MCF 10A (cell line): ENCODE data around the gene IL1RN. TPM values are rescaled to one million over a fixed set of nuclear protein-coding genes. Genes with fewer than 3 reads are reported as not detected.

Experiments
- BruUV-seq: library from RNA; stranded (reverse); fragments of 400-500 nt; replicated peaks from 2 replicates; lab custom pipeline; 2021; lab: Mats Ljungman, UMichigan
- CTCF ChIA-PET: fragments of 300-600 bp; sonication (Branson Sonifier 250); formaldehyde crosslinking; extraction: SDS; loops from one replicate; lab custom pipeline; 2021; ENCODE audit warnings: antibody characterized with exemption, inconsistent platforms; lab: Yijun Ruan, JAX
- POLR2A ChIA-PET: fragments of 300-600, 350-650 bp; sonication (Branson Sonifier 250); formaldehyde crosslinking; extraction: SDS; loops from one replicate; lab custom pipeline; 2020; ENCODE audit warnings: antibody characterized with exemption, inconsistent platforms; lab: Yijun Ruan, JAX
- DNase-seq: peaks from one replicate; pipeline ENCODE4 v3.0.0-alpha.2; 2018; ENCODE audit not compliant: unreplicated experiment
- H3K27ac Mint-ChIP-seq: one replicate; pipeline ENCODE4 v1.8.0; 2022; ENCODE audit warnings: mild to moderate bottlenecking, low read depth, mixed read lengths; ENCODE audit not compliant: unreplicated experiment
- H3K27me3 Mint-ChIP-seq: one replicate; pipeline ENCODE4 v1.8.0; 2022; ENCODE audit warnings: mixed read lengths; ENCODE audit not compliant: insufficient read depth, unreplicated experiment
- H3K36me3 Mint-ChIP-seq: one replicate; pipeline ENCODE4 v1.8.0; 2022; ENCODE audit warnings: mild to moderate bottlenecking, moderate library complexity, mixed read lengths; ENCODE audit not compliant: insufficient read depth, unreplicated experiment
- H3K4me1 Mint-ChIP-seq: one replicate; pipeline ENCODE4 v1.8.0; 2022; ENCODE audit warnings: mixed read lengths; ENCODE audit not compliant: insufficient read depth, unreplicated experiment
- H3K4me3 Mint-ChIP-seq: one replicate; pipeline ENCODE4 v1.8.0; 2022; ENCODE audit warnings: mild to moderate bottlenecking, moderate library complexity, mixed read lengths; ENCODE audit not compliant: unreplicated experiment
- H3K9me3 Mint-ChIP-seq: one replicate; pipeline ENCODE4 v1.8.0; 2022; ENCODE audit warnings: mixed read lengths; ENCODE audit not compliant: unreplicated experiment
- CTCF ChIP-seq: fragments of 200-600 bp; IDR thresholded peaks from one replicate; pipeline ENCODE4 v1.8.0; 2022; ENCODE audit warnings: antibody characterized with exemption, mild to moderate bottlenecking; ENCODE audit not compliant: unreplicated experiment
- intact Hi-C: fragments of 100-400 bp; cut with micrococcal nuclease; formaldehyde crosslinking; loops from 2 replicates; pipeline ENCODE4 v1.14.1; 2022
- total RNA-seq: library from RNA; stranded (reverse); gene quantifications from 2 replicates; pipeline ENCODE4 v1.2.3, GENCODE V29; 2022

IL1RN gene
- total RNA-seq, 1 experiment from 2014 or later = not detected

- H3K4me3 Mint-ChIP-seq = no peak overlapping the region
- DNase-seq = peak; percentile 25
- POLR2A ChIA-PET = interaction anchor here (0.6 to 1.7 kb wide), 6 partner anchors 11 to 61 kb away, joined by 3 to 4 read pairs (median 3); no protein-coding TSS in a partner anchor
- no peaks in the 10 kb centered on the region for H3K27me3 Mint-ChIP-seq
- H3K4me1 Mint-ChIP-seq = peaks cover 15% of the 10 kb centered on the region
- no peaks in the 10 kb centered on the region for H3K9me3 Mint-ChIP-seq
- TF ChIP-seq CTCF = no peak
- H3K27ac Mint-ChIP-seq = peak overlapping the region; percentile 23
- no TSS peak for BruUV-seq
- intact Hi-C loops = no loop called here
- no peaks in the 10 kb centered on the region for H3K36me3 Mint-ChIP-seq
- CTCF ChIA-PET = interaction anchor here (0.9 to 4.6 kb wide), 5 partner anchors 9 to 73 kb away, joined by 3 to 36 read pairs (median 5); no protein-coding TSS in a partner anchor
Measured at GRCh38 chr2:113124984-113125855, 2.2 kb upstream of the IL1RN start.

GRCh38 chr2:113127646-113128570, 510 bp downstream of the IL1RN start:
- BruUV-seq = no TSS peak

GRCh38 chr2:113129519-113130078, 2.2 kb downstream of the IL1RN start:
- Mint-ChIP-seq H3K27me3 (no peaks in the 10 kb centered on the region), H3K4me3 (no peak overlapping the region), H3K27ac (no peak overlapping the region), H3K4me1 (peaks cover 8% of the 10 kb centered on the region), H3K9me3 (peaks cover 7% of the 10 kb centered on the region), H3K36me3 (no peaks in the 10 kb centered on the region)
- DNase-seq = no peak
- intact Hi-C loops = no loop called here
- TF ChIP-seq CTCF = no peak
- ChIA-PET CTCF (interaction anchor here (0.8 to 2.4 kb wide), 8 partner anchors 8 to 261 kb away, joined by 3 to 22 read pairs (median 4); no protein-coding TSS in a partner anchor), POLR2A (no interaction called here)
- BruUV-seq = no TSS peak

More at GRCh38 chr2:113127646-113128570, 510 bp downstream of the IL1RN start:
- no peaks in the 10 kb centered on the region for H3K36me3 Mint-ChIP-seq
- TF ChIP-seq CTCF = no peak
- ChIA-PET POLR2A (no interaction called here), CTCF (interaction anchor here (1.0 to 4.6 kb wide), 6 partner anchors 9 to 262 kb away, joined by 3 to 36 read pairs (median 8); no protein-coding TSS in a partner anchor)
- peaks cover 7% of the 10 kb centered on the region for H3K9me3 Mint-ChIP-seq
- intact Hi-C loops = no loop called here
- no peak for DNase-seq
- H3K4me3 Mint-ChIP-seq = no peak overlapping the region
- H3K4me1 Mint-ChIP-seq = peaks cover 15% of the 10 kb centered on the region
- H3K27me3 Mint-ChIP-seq = no peaks in the 10 kb centered on the region
- H3K27ac Mint-ChIP-seq = no peak overlapping the region
